Activated CD4-positive, alpha-beta memory T cell treated with anti-CD3 and anti-CD28 coated beads, Interleukin-2, amount 10 ng/mL, durations not matched to agents 7 days and 5 days (primary cell): ENCODE results near the gene HAAO. TPM values are rescaled to one million over a fixed set of nuclear protein-coding genes. Genes with fewer than 3 reads are reported as not detected.
A peak's percentile ranks its signal among the peaks of the same experiment; 100 is the strongest.

Source experiments
- CTCF ChIA-PET: fragments of 350-600 bp; sonication (Branson Sonifier 250); formaldehyde crosslinking; loops from one replicate; lab custom pipeline; 2021; ENCODE audit warnings: antibody characterized with exemption, inconsistent platforms; lab: Charles Lee
- POLR2A ChIA-PET: fragments of 350-600 bp; sonication (Branson Sonifier 250); formaldehyde crosslinking; loops from one replicate; lab custom pipeline; 2021; ENCODE audit warnings: antibody characterized with exemption; lab: Charles Lee
- DNase-seq: peaks from one replicate; pipeline ENCODE4 v3.0.0-alpha.2; 2020
- H3K27ac Mint-ChIP-seq: one replicate; pipeline ENCODE4 v1.8.0; 2021; ENCODE audit warnings: mild to moderate bottlenecking, mixed read lengths
- H3K27me3 Mint-ChIP-seq: one replicate; pipeline ENCODE4 v1.8.0; 2021; ENCODE audit warnings: mixed read lengths
- H3K36me3 Mint-ChIP-seq: one replicate; pipeline ENCODE4 v1.8.0; 2021; ENCODE audit warnings: low read depth, mixed read lengths
- H3K4me1 Mint-ChIP-seq: one replicate; pipeline ENCODE4 v1.8.0; 2021; ENCODE audit warnings: mixed read lengths
- H3K4me3 Mint-ChIP-seq: one replicate; pipeline ENCODE4 v1.8.0; 2021; ENCODE audit warnings: mild to moderate bottlenecking, mixed read lengths
- H3K9me3 Mint-ChIP-seq: one replicate; pipeline ENCODE4 v1.8.0; 2021; ENCODE audit warnings: mixed read lengths
- total RNA-seq, 2 experiments: library from RNA; stranded (reverse); gene quantifications; one replicate each; pipeline ENCODE4 v1.2.3, GENCODE V29; 2021

HAAO gene
- total RNA-seq, 2 experiments from 2014 or later = 0.18 to 0.28 TPM

- CTCF ChIA-PET = interaction anchor here (1.1 kb wide), 1 partner anchor 21 kb away, joined by 3 read pairs; no protein-coding TSS in a partner anchor
- no peak for DNase-seq
- Mint-ChIP-seq H3K36me3 (no peaks in the 10 kb centered on the region), H3K27me3 (peaks cover 23% of the 10 kb centered on the region), H3K4me1 (peaks cover 2% of the 10 kb centered on the region), H3K9me3 (no peaks in the 10 kb centered on the region), H3K27ac (no peak overlapping the region), H3K4me3 (no peak overlapping the region)
- POLR2A ChIA-PET = interaction anchor here (0.7 kb wide), 1 partner anchor 23 kb away, joined by 3 read pairs; no protein-coding TSS in a partner anchor
Measured at GRCh38 chr2:42787788-42788477, 4.5 kb downstream of the HAAO start.

- ChIA-PET POLR2A (interaction anchor here (0.7 kb wide), 1 partner anchor 23 kb away, joined by 3 read pairs; no protein-coding TSS in a partner anchor), CTCF (interaction anchor here (1.1 kb wide), 1 partner anchor 22 kb away, joined by 3 read pairs; no protein-coding TSS in a partner anchor)
- H3K4me3 Mint-ChIP-seq = no peak overlapping the region
- peak; percentile 8 for DNase-seq
- no peaks in the 10 kb centered on the region for H3K36me3 Mint-ChIP-seq
- H3K4me1 Mint-ChIP-seq = peaks cover 2% of the 10 kb centered on the region
- H3K9me3 Mint-ChIP-seq = no peaks in the 10 kb centered on the region
- H3K27ac Mint-ChIP-seq = no peak overlapping the region
- peaks cover 21% of the 10 kb centered on the region for H3K27me3 Mint-ChIP-seq
Measured at GRCh38 chr2:42787424-42787787, 5.0 kb downstream of the HAAO start.

DNA sequence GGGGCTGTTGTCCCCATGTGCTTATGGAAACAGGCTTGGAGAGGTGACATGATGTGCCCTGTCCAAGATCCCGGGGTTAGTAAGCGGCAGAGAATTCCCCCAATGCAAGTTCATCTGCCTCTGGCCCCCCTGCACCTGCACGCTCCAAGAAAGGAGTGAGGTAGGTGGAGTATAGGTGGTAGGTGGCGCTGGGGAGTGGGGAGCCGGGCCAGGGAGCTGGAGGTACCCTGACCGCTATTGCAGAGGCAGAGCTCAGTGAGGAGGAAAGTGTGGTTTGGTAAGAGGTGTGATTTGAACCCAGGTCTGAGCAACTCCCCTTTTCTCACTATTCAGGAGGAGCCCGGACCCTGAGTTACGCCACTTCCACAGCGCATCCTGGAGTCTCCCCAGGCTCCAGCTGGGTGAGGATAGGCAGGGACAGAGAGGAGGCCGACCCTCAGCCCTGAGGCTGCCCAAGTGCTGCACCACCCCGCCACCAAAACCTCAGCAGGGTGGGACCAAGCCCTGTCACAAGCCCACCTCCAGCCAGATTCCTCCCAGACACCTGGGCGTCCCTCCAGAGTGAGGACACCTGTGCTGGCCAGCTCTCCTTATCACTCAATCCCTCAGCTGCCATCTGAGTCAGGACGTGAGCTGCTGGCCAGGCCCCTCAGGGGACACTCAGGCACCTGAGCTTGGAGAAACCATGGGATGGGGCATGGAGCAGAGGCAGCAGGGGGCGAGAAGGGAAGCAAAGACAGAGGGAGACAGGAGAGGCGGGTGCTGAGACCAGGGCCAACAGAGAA is 5.6 kb downstream of the HAAO start:
- Mint-ChIP-seq H3K4me1 (no peaks in the 10 kb centered on the region), H3K27me3 (peaks cover 17% of the 10 kb centered on the region), H3K9me3 (no peaks in the 10 kb centered on the region), H3K36me3 (no peaks in the 10 kb centered on the region), H3K27ac (no peak overlapping the region), H3K4me3 (no peak overlapping the region)
- ChIA-PET POLR2A (no interaction called here), CTCF (no interaction called here)
- DNase-seq = peak; percentile 10

DNA sequence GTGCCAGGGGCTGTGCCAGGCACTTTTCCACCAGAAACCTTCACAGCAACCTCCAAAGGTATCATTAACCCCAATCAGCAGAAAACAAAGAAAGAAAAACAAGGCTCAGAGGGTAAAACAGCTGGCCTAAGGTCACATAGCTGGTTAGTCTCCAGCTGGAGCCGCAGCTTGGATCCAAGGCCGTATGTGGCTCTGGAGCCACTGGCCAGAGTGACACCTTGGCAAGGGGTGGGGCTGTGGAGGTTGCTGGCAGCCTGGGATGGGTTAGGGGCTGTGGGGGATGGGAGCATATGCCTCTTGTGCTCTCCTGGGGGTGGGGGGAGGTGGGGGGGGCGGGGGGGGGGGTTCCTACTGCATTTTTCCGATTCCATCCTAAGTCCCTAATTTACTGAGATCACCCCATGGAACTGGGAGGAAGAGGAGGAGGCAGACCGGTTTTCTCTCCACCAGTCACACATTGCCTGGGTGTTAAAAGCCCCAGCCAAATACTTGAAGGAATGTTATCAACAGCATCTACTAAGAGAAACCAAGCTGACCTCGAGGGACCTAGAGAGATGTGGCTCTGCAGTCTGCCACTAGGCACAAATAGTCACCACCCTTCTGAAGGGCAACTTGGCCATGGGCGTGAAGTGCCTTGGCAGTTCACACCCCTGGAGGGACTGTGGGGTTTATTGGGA is 8.0 kb downstream of the HAAO start:
- peaks cover 1% of the 10 kb centered on the region for H3K27me3 Mint-ChIP-seq
- no peak overlapping the region for H3K27ac Mint-ChIP-seq
- H3K9me3 Mint-ChIP-seq = peaks cover 8% of the 10 kb centered on the region
- ChIA-PET CTCF (no interaction called here), POLR2A (no interaction called here)
- H3K4me3 Mint-ChIP-seq = no peak overlapping the region
- DNase-seq = peak; percentile 9
- no peaks in the 10 kb centered on the region for H3K4me1 Mint-ChIP-seq
- no peaks in the 10 kb centered on the region for H3K36me3 Mint-ChIP-seq

GRCh38 chr2:42783511-42783910 is 8.9 kb downstream of the HAAO start:
- POLR2A ChIA-PET = no interaction called here
- Mint-ChIP-seq H3K4me1 (no peaks in the 10 kb centered on the region), H3K9me3 (peaks cover 8% of the 10 kb centered on the region), H3K36me3 (no peaks in the 10 kb centered on the region), H3K27me3 (no peaks in the 10 kb centered on the region), H3K27ac (no peak overlapping the region), H3K4me3 (no peak overlapping the region)
- no peak for DNase-seq
- CTCF ChIA-PET = no interaction called here

GRCh38 chr2:42781181-42781580 is 11.2 kb downstream of the HAAO start:
- ChIA-PET CTCF (no interaction called here), POLR2A (no interaction called here)
- no peak overlapping the region for H3K4me3 Mint-ChIP-seq
- H3K27me3 Mint-ChIP-seq = no peaks in the 10 kb centered on the region
- no peaks in the 10 kb centered on the region for H3K4me1 Mint-ChIP-seq
- H3K9me3 Mint-ChIP-seq = peaks cover 13% of the 10 kb centered on the region
- no peak overlapping the region for H3K27ac Mint-ChIP-seq
- no peaks in the 10 kb centered on the region for H3K36me3 Mint-ChIP-seq
- no peak for DNase-seq

DNA sequence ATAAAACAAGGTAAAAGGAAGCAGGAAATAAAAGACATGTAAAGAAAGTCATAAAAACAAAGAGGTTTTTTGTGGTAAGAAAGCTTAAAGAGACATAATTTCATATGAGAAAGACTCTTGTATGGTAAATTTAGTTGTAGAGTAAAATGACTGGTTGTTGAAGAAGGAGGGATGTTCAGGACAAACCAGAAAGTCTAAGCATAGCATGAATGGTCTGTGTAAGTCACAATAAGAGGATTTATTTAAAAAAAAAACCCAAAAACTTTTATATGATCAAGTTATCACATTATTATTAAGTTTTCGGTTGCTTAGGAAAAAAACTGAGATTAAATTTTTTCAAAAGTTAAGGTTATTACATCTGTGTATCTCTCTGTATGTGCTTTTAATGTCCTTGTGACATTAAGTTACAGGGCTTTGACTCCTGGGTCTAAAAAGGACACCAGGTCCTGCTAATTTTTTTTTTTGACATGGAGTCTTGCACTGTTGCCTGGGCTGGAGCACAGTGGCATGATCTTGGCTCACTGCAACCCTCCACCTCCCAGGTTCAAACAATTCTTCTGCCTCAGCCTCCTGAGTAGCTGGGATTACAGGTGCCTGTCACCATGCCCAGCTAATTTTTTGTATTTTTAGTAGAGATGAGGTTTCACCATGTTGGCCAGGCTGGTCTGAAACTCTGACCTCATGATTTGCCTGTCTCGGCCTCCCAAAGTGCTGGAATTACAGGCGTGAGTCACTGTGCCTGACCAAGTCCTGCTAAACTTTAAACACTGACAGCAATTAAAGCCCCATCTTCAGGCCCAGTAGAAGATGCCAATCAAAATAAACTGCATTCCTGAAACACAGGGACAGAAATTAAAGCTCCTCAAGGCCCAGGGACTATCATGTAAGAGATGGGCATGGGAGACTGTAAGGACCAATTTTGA is 14.2 kb downstream of the HAAO start:
- Mint-ChIP-seq H3K4me3 (no peak overlapping the region), H3K27ac (no peak overlapping the region), H3K36me3 (no peaks in the 10 kb centered on the region), H3K27me3 (no peaks in the 10 kb centered on the region), H3K9me3 (peaks cover 13% of the 10 kb centered on the region), H3K4me1 (peaks cover 2% of the 10 kb centered on the region)
- CTCF ChIA-PET = no interaction called here
- no peak for DNase-seq
- POLR2A ChIA-PET = no interaction called here

DNA sequence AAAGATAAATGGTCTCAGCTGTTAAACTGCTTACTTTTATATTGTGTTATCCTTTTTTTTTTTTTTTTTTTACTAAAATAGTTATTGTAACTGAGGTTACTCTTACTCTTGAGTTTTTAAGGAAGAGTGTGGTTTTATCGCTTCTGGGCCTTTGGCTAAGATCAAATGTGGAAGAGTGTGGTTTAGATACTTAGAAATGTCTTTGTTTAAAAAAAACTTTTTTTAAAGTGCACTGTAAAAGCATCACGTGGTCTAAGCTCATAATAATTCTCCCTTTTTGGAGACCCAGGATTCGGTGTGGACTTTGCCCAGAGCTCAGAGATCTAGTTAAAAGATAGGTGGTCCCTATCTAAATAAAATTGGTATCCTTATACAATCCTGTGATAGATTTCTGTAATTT is 16.6 kb downstream of the HAAO start:
- Mint-ChIP-seq H3K4me3 (no peak overlapping the region), H3K4me1 (peaks cover 2% of the 10 kb centered on the region), H3K9me3 (peaks cover 9% of the 10 kb centered on the region), H3K36me3 (no peaks in the 10 kb centered on the region), H3K27ac (no peak overlapping the region), H3K27me3 (no peaks in the 10 kb centered on the region)
- DNase-seq = no peak
- ChIA-PET CTCF (interaction anchor here (0.7 kb wide), 2 partner anchors 97 to 120 kb away, joined by 3 to 6 read pairs; no protein-coding TSS in a partner anchor), POLR2A (no interaction called here)

DNA sequence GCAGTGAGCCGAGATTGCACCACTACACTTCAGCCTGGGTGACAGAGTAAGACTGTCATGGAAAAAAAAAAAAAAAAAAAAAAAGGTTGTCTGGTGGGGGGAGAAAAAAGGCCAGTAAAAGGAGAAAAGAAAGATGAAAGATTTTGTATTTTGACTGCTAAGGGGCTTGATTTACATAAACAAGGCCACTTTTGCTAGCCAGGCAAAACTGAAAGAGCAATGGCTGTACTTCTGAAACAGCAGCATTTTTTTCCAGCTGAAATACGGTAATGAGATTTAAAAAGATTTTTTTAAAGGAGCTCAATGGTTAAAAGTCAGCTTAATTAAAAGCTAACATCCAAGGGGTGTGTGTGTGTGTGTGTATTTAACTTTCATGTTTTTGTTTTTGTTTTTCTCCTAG is 17.2 kb downstream of the HAAO start:
- Mint-ChIP-seq H3K4me3 (no peak overlapping the region), H3K4me1 (peaks cover 2% of the 10 kb centered on the region), H3K36me3 (no peaks in the 10 kb centered on the region), H3K27me3 (no peaks in the 10 kb centered on the region), H3K27ac (no peak overlapping the region), H3K9me3 (peaks cover 5% of the 10 kb centered on the region)
- ChIA-PET CTCF (interaction anchor here (0.7 kb wide), 2 partner anchors 96 to 120 kb away, joined by 3 to 6 read pairs; no protein-coding TSS in a partner anchor), POLR2A (no interaction called here)
- DNase-seq = no peak

DNA sequence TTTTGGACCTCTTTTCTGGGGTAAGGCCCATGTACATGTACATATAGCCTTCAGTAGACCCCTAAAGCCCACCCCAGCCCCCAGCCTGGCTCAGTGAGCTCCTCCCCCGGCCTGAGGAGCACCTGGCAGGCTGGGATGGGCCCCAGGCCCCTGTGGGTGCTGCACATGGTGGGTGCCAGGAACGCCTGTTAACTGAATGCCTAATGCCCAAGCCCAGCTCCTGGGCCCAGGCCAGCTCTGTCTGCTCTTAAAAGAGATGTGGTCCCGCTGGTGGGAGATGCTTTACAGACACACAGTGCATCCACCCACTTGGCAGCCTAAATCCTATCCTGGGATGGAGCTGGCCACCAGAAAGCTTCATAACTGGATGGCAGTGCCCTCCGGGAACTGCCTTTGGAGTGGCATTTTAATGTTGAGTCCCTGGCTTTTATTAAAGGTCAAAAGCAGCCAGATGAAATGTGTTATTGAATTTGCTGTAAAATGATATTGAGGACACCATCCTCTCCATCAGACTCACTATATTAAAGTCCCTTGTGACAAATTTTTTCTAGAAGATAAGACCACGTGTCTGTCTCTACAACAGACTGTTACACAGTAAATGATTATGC is 20.7 kb downstream of the HAAO start:
- DNase-seq = peak; percentile 0
- H3K9me3 Mint-ChIP-seq = no peaks in the 10 kb centered on the region
- H3K27ac Mint-ChIP-seq = no peak overlapping the region
- ChIA-PET CTCF (no interaction called here), POLR2A (no interaction called here)
- peaks cover 2% of the 10 kb centered on the region for H3K4me1 Mint-ChIP-seq
- no peak overlapping the region for H3K4me3 Mint-ChIP-seq
- H3K27me3 Mint-ChIP-seq = no peaks in the 10 kb centered on the region
- no peaks in the 10 kb centered on the region for H3K36me3 Mint-ChIP-seq

DNA sequence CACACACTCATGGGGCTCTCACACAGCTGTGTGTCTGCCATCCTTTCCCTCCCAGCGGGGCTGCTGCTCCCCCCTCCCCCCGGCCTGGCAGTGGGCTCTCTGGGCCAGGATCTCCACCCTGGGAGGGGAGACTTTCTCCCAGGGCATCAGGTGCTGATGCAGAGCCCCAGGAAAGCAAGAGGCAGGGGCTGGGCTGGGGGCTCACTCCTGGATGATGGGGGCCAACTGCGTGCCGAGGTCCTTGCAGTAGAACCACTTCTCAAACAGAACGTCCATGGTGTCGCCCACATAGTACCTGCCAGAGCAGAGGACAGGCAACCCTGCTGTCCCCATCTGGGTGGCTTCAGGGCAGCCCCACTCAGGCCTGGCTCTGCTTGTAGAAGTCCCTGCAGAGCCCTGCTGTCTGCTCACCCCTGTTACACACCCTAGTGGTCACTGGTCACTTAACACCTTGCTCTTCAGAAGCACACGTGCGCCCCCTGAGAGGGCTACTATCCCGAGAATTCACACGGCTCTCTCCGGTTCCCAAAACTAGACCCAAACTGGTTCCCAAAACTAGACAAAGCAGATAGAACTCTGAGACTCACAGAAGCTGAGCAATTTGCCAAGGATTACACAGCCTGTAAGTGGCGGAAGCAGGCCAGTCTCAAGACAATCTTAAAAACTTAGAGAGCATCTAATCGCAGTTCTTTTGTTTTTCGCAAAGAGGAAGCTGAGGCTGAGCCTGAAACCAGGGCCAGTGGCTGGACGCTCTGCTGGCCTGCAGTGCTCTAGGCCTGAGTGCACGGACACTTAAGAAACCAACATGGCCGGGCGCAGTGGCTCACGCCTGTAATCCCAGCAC is 21.9 kb downstream of the HAAO start:
- no peak overlapping the region for H3K4me3 Mint-ChIP-seq
- ChIA-PET POLR2A (no interaction called here), CTCF (no interaction called here)
- no peaks in the 10 kb centered on the region for H3K9me3 Mint-ChIP-seq
- no peak for DNase-seq
- H3K36me3 Mint-ChIP-seq = no peaks in the 10 kb centered on the region
- no peaks in the 10 kb centered on the region for H3K4me1 Mint-ChIP-seq
- H3K27ac Mint-ChIP-seq = no peak overlapping the region
- H3K27me3 Mint-ChIP-seq = no peaks in the 10 kb centered on the region
